ENCODE results near the gene DYNC1LI1. TPM values are rescaled to one million over a fixed set of nuclear protein-coding genes. Genes with fewer than 3 reads are reported as not detected.

Gene DYNC1LI1
- total RNA-seq, 1 donor: 34.4 TPM

GRCh38 chr3:32606277-32606676 is 35.6 kb upstream of the DYNC1LI1 start:
- no peak for TF ChIP-seq CTCF (IDR thresholded peaks at IDR 0.05; ENCODE audit: extremely low read depth, low read depth, low read length)
- peaks cover 16% of the 10 kb centered on the region for H3K27me3 ChIP-seq (ENCODE audit: insufficient read depth, low read length)
- DNase-seq (ENCODE audit: insufficient read length, low spot score, missing footprints): no peak
- no peak overlapping the region for H2AFZ ChIP-seq (ENCODE audit: low read length)
- H4K20me1 ChIP-seq (ENCODE audit: insufficient read depth, low read length): no peaks in the 10 kb centered on the region
- no peak overlapping the region for H3K4me2 ChIP-seq (ENCODE audit: insufficient read depth, low read length)
- no peak overlapping the region for H3K27ac ChIP-seq (ENCODE audit: low read depth, low read length)
- no peaks in the 10 kb centered on the region for H3K4me1 ChIP-seq (ENCODE audit: insufficient read depth, low read length)
- no peaks in the 10 kb centered on the region for H3K79me2 ChIP-seq (ENCODE audit: insufficient read depth, low read length)
- H3K4me3 ChIP-seq (ENCODE audit: insufficient read depth, low read length): no peak overlapping the region
- no peaks in the 10 kb centered on the region for H3K36me3 ChIP-seq (ENCODE audit: insufficient read depth, low read length)
- no peaks in the 10 kb centered on the region for H3K9me3 ChIP-seq (ENCODE audit: low read depth, low read length)

GRCh38 chr3:32603064-32603463 is 32.4 kb upstream of the DYNC1LI1 start:
- no peak overlapping the region for H3K4me3 ChIP-seq (ENCODE audit: insufficient read depth, low read length)
- H3K27ac ChIP-seq (ENCODE audit: low read depth, low read length): no peak overlapping the region
- peaks cover 18% of the 10 kb centered on the region for H3K27me3 ChIP-seq (ENCODE audit: insufficient read depth, low read length)
- H3K4me1 ChIP-seq (ENCODE audit: insufficient read depth, low read length): no peaks in the 10 kb centered on the region
- H3K9me3 ChIP-seq (ENCODE audit: low read depth, low read length): no peaks in the 10 kb centered on the region
- H2AFZ ChIP-seq (ENCODE audit: low read length): no peak overlapping the region
- no peak for DNase-seq (ENCODE audit: insufficient read length, low spot score, missing footprints)
- no peaks in the 10 kb centered on the region for H3K79me2 ChIP-seq (ENCODE audit: insufficient read depth, low read length)
- no peaks in the 10 kb centered on the region for H3K36me3 ChIP-seq (ENCODE audit: insufficient read depth, low read length)
- H4K20me1 ChIP-seq (ENCODE audit: insufficient read depth, low read length): no peaks in the 10 kb centered on the region
- no peak for TF ChIP-seq CTCF (IDR thresholded peaks at IDR 0.05; ENCODE audit: extremely low read depth, low read depth, low read length)
- H3K4me2 ChIP-seq (ENCODE audit: insufficient read depth, low read length): no peak overlapping the region

- Histone ChIP-seq H3K79me2 (ENCODE audit: insufficient read depth, low read length) (no peaks in the 10 kb centered on the region), H3K4me2 (ENCODE audit: insufficient read depth, low read length) (no peak overlapping the region), H3K27ac (ENCODE audit: low read depth, low read length) (no peak overlapping the region), H3K4me1 (ENCODE audit: insufficient read depth, low read length) (no peaks in the 10 kb centered on the region), H3K27me3 (ENCODE audit: insufficient read depth, low read length) (peaks cover 18% of the 10 kb centered on the region), H3K4me3 (ENCODE audit: insufficient read depth, low read length) (no peak overlapping the region), H2AFZ (ENCODE audit: low read length) (no peak overlapping the region), H4K20me1 (ENCODE audit: insufficient read depth, low read length) (no peaks in the 10 kb centered on the region), H3K9me3 (ENCODE audit: low read depth, low read length) (no peaks in the 10 kb centered on the region), H3K36me3 (ENCODE audit: insufficient read depth, low read length) (no peaks in the 10 kb centered on the region)
- DNase-seq (ENCODE audit: insufficient read length, low spot score, missing footprints): no peak
- TF ChIP-seq CTCF (IDR thresholded peaks at IDR 0.05; ENCODE audit: extremely low read depth, low read depth, low read length): no peak
These were observed 31.5 kb upstream of the DYNC1LI1 start for GRCh38 chr3:32602206-32602605.

- peaks cover 18% of the 10 kb centered on the region for H3K27me3 ChIP-seq (ENCODE audit: insufficient read depth, low read length)
- H3K9me3 ChIP-seq (ENCODE audit: low read depth, low read length): no peaks in the 10 kb centered on the region
- TF ChIP-seq CTCF (IDR thresholded peaks at IDR 0.05; ENCODE audit: extremely low read depth, low read depth, low read length): no peak
- no peak overlapping the region for H3K27ac ChIP-seq (ENCODE audit: low read depth, low read length)
- no peak for DNase-seq (ENCODE audit: insufficient read length, low spot score, missing footprints)
- no peak overlapping the region for H3K4me3 ChIP-seq (ENCODE audit: insufficient read depth, low read length)
- H4K20me1 ChIP-seq (ENCODE audit: insufficient read depth, low read length): no peaks in the 10 kb centered on the region
- no peak overlapping the region for H2AFZ ChIP-seq (ENCODE audit: low read length)
- H3K79me2 ChIP-seq (ENCODE audit: insufficient read depth, low read length): no peaks in the 10 kb centered on the region
- H3K4me1 ChIP-seq (ENCODE audit: insufficient read depth, low read length): no peaks in the 10 kb centered on the region
- H3K4me2 ChIP-seq (ENCODE audit: insufficient read depth, low read length): no peak overlapping the region
- H3K36me3 ChIP-seq (ENCODE audit: insufficient read depth, low read length): no peaks in the 10 kb centered on the region
These were observed 31.1 kb upstream of the DYNC1LI1 start for GRCh38 chr3:32601722-32602121.

All from osteoblast (primary cell).